HG02981 (cell line): ENCODE results near the gene WFDC1.

Source experiments
- ATAC-seq: cut with Tn5 transposase; IDR thresholded peaks from one replicate; pipeline ENCODE4 v1.9.1; 2021; ENCODE audit warnings: mild to moderate bottlenecking, moderate library complexity; ENCODE audit not compliant: unreplicated experiment

The WFDC1 gene

DNA sequence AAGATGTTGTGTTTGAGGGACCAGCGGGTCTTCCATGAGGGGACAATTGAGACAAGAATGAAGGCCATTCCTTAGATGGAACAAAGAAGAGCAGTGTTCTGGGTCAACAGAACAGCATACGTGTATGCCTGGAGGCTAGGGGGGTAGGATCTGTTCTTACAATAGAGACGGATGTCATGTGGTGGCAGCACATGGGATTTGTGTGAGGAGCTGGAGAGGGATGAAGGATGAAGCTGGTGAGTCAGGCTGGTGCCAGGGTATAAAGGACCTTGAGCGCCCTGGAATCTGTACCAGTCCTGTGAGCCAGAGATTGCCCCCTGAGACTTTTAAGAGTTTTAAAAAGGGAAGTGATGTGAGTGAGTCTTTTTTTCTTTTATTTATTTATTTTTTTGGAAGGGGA is 22.8 kb upstream of the WFDC1 start:
- ATAC-seq, result no peak

- no peak for ATAC-seq
Observed at GRCh38 chr16:84272740-84273320, 21.8 kb upstream of the WFDC1 start.

- no peak for ATAC-seq
Observed at GRCh38 chr16:84274515-84274914, 20.2 kb upstream of the WFDC1 start.

DNA sequence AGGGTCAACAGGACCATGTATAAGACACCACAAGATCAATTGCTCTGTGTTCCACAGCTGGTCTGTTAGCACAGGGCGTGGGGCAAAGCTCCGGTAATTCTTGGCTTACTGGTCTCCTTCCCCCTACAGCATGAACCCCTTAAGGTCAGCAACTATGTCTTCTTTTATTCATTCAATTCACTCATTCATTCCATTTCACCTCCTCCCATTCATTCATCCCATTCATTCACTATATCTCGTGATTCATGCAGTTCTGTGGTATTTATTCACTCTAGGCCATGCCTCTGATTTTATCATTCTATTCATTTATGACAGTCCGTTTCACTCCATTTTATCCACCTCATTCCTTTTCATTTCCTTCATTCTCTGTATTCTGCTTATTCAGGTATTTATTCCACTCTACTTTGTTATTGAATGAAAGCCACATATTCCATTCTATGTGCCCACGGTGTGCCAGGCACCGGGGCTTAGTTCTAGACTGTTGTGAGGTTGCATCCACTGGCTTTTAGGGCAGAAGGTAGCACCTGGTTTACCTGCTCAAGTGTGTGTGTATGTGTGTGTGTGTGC is 19.0 kb upstream of the WFDC1 start:
- ATAC-seq, result no peak

- no peak for ATAC-seq
Observed at GRCh38 chr16:84277244-84277823, 17.3 kb upstream of the WFDC1 start.

- no peak for ATAC-seq
Observed at GRCh38 chr16:84278333-84278732, 16.3 kb upstream of the WFDC1 start.

DNA sequence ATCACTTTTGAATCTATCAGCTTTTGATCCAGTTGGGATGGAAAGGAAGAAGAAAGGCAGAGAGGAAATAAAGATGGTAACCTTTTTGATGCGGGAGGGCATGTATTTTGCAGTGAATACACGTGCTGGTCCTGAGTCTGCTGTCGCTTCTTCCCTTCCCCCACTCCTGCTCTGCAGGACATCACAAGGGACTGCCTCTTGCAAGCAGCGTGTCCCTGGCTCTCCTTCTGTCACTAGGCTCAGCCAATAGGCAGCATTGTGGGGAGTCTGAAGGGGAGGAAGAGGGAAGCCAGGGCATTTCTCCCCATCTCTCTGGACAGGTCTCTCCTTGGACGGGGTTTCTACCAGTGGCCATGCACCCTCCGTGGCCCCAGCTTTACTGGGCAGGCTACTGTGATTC is 15.7 kb upstream of the WFDC1 start:
- ATAC-seq, result no peak

DNA sequence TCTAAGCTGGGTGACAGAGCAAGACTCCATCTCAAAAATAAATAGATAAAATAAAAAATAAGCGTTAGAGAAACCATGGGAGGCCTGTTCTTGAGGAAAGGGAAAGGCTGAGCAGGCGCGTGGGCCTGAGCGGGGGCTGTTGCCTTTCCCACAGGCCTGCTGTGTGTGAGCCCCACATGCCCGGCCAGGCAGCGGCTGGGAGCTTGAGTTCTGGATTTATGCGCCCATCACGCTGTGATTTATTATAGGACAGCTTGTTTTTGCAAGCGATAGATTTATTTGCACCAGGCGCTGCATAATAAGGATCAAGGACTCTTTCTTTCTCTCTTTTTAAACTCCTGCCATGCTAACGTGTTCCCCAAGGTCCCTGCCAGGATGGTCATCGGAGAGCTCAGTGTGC is 14.8 kb upstream of the WFDC1 start:
- ATAC-seq, result no peak

DNA sequence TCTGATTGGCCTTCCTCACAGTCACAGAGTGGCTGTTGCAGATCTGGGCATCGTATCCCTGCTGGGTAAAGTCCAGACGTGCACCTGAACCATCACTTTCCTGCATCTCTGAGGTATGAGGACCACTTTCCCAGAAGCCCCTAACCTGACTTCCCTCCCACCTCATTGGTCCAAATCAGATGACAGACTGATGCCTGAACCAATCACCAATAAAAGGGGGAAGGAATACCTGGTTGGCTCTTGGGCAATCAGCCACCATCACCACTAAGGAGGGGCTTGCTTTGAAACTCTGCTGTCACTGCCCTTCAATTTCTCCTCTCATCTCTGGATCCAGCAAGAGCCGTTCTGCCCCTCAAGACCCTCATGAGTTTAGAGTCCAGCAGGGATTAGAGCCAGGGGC is 13.6 kb upstream of the WFDC1 start:
- ATAC-seq, result no peak

DNA sequence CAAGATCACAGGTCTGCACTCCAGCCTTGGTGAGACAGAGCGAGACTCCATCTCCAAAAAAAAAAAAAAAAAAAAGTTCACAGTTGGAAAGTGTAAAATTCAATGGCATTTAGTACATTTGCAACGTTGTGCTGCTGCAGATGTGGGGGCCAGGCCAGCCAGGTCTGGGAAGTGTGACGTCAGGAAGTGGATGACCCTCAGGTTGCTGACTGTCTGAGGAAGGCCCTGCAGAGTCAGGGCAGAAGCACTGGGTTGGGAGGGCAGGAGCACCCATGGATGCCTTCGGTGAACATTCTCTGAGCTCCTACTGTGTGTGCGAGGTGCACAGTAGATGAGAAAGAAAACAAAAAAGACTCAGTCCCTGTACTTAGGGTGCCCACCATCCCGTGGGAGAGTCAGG is 12.1 kb upstream of the WFDC1 start:
- ATAC-seq, result no peak

DNA sequence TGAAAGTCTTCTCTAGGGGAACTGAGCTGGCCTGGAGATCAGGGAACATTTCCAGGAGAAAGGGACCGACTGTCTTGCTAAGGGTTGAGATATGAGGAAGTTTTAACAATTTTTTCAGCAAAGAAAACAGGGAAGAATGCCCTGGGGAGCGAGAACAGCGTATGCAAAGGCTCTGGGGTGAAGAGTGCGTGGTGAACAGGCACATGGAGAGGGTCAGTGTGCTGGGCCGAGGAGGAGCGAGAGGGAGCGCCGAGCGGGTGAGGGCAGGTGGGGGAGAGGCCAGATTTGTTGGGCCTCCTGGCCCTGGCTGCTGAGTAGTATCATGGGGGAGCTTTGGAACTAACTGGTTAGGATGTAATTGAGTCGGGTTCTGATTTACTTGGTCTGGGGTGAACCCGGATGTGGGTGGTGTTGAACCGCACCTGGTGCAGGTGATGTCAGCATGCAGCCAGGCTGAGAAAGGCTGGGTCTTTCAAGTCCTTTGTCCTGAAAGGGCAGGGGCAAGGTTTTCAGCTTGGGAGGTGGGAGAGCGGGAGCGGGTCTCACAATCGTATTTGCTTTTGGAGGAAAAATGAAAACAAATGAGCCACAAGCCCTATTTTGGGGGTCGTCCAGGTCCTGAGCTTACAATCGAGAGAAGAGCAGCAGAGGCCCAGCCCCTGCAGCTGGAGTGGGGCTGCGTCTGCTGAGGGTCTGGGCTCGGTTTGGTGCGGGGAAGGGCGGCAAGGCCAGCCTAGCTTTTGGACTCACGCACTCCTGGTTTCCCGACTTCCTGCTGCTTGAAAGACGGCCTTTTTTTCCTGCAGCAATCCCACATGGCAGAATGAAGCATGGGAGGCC is 11.1 kb upstream of the WFDC1 start:
- no peak for ATAC-seq

GRCh38 chr16:84284154-84284722 is 10.4 kb upstream of the WFDC1 start:
- ATAC-seq, result no peak

DNA sequence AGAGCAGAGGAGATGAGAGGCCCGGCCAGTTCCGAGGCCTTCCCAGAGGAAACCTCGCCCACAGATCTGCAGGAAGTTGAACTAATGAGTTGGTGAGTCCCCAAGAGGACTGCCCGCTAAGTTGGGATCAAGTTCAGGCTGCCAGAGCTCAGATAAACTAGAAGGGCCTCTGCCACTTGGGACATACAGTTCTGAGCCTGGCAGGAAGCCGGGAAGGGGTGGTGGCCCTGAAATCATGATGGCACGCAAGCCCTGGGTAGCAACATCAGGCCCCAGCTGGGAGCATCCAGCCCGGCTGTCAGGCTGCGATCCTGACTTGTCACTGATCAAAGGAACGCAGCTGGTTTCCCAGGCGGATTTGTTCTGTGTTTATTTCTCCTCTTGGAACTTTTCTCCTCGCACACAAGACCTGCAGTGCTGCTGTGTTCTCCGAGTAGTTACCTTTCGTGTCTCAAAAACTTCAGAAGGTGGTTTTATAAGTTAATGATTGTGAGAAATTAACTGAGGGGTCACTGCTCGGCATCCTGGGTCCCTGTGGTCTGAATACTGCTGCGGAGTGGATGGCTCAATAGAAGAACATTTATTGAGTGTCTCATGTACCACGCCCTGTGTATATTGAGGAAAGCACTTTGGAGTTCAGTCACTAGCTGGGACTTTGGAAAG is 8.0 kb upstream of the WFDC1 start:
- no peak for ATAC-seq

DNA sequence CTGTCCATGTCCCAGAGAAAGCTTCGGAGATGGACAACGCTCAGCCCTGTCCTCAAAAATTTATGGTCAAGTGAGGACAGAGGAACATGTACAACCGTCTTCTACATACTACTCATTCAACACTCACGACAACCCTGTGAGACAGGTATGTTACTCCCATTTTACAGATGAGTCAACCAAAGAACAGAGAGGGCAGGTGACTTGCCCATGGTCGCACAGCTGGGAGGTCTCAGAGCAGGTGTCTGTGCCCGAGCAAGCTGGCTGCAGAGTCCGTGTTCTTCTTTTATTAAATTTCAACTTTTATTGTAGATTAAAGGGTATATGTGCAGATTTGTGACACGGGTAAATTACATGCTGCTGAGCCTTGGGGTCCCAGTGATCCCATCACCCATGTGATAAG is 5.8 kb upstream of the WFDC1 start:
- ATAC-seq, result no peak

- no peak for ATAC-seq
Observed at GRCh38 chr16:84291226-84291625, 3.5 kb upstream of the WFDC1 start.

GRCh38 chr16:84292011-84292410 is 2.7 kb upstream of the WFDC1 start:
- ATAC-seq, result no peak

GRCh38 chr16:84293406-84293805 is 1.3 kb upstream of the WFDC1 start:
- no peak for ATAC-seq

GRCh38 chr16:84294117-84294516 is 561 bp upstream of the WFDC1 start:
- no peak for ATAC-seq

GRCh38 chr16:84295203-84295860 is 654 bp downstream of the WFDC1 start:
- no peak for ATAC-seq

DNA sequence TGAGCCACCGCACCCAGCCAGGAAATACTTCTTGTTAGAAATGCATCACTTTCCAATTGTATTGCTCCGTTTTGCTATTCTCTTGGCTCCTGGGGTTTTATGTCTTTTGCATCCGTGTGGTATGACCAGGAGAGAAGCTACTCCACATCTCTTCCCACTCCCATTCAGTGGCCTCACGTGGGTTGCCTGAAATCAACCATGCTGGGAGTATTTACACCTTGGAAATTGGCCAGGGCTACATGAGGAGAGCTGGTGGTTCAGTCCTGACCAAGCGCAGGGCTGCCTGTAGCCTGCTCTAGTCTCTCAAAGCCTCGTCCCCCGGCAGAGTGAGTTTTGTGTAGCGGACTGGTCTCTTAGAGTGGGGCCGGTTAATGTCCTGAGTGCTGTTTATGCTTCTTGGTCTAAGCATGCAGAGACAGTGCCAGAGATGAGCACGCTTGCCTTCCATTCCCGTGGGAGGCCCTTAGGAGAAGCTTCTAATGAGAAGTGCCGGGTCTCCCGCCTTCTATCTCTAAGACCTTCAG is 3.8 kb downstream of the WFDC1 start:
- no peak for ATAC-seq
